Cardiac muscle cell (in vitro differentiated cells and primary cell): ENCODE results near the gene NTSR1. TPM values are rescaled to one million over a fixed set of nuclear protein-coding genes. Genes with fewer than 3 reads are reported as not detected.

Experiments used
- DNase-seq, 2 donors: peaks; one replicate each; pipeline versions ENCODE4 v3.0.0 to v3.0.0-alpha.2; 2010 to 2017; ENCODE audit warnings: low read depth in 1 of 2, low spot score in 1 of 2
- H3K27ac ChIP-seq: fragments of 200-600 bp; sonication (generic); 2 replicates; pipeline ENCODE4 v1.5.1; 2016
- H3K27me3 ChIP-seq: fragments of 200-600 bp; sonication (generic); 2 replicates; pipeline ENCODE4 v1.6.0; 2016; ENCODE audit warnings: control low read depth
- H3K36me3 ChIP-seq: fragments of 200-600 bp; sonication (generic); 2 replicates; pipeline ENCODE4 v1.5.1; 2016; ENCODE audit warnings: control low read depth
- H3K4me1 ChIP-seq: fragments of 200-600 bp; sonication (generic); 2 replicates; pipeline ENCODE4 v1.8.1; 2017; ENCODE audit warnings: low read depth, mild to moderate bottlenecking, mixed run types
- H3K4me3 ChIP-seq: fragments of 200-600 bp; sonication (generic); 2 replicates; pipeline ENCODE4 v1.5.1; 2016; ENCODE audit warnings: mild to moderate bottlenecking
- H3K9me3 ChIP-seq: fragments of 200-600 bp; sonication (generic); 2 replicates; pipeline ENCODE4 v1.5.1; 2017; ENCODE audit warnings: low read depth, mild to moderate bottlenecking, control low read depth
- polyA plus RNA-seq: library from polyadenylated mRNA; unstranded; fragments of >200 nt; fragmentation: Nextera tagmentation; extraction: Ambion mirVana; gene quantifications from 2 replicates; pipeline ENCODE4 v1.2.1, GENCODE V29; 2016
- total RNA-seq: library from RNA; depleted of rRNA; stranded (reverse); fragments of >200 nt; gene quantifications from 2 replicates; pipeline ENCODE4 v1.2.3, GENCODE V29; 2016
- TF ChIP-seq, protein P1 (sequence below): IDR thresholded peaks from 2 replicates; pipeline ENCODE4 v1.5.1; 2012; ENCODE audit warnings: low read depth, mild to moderate bottlenecking, low read length

NTSR1 gene
- total and polyA plus RNA-seq, 2 experiments from 2014 or later: 0.03 TPM; not detected in 1

DNA sequence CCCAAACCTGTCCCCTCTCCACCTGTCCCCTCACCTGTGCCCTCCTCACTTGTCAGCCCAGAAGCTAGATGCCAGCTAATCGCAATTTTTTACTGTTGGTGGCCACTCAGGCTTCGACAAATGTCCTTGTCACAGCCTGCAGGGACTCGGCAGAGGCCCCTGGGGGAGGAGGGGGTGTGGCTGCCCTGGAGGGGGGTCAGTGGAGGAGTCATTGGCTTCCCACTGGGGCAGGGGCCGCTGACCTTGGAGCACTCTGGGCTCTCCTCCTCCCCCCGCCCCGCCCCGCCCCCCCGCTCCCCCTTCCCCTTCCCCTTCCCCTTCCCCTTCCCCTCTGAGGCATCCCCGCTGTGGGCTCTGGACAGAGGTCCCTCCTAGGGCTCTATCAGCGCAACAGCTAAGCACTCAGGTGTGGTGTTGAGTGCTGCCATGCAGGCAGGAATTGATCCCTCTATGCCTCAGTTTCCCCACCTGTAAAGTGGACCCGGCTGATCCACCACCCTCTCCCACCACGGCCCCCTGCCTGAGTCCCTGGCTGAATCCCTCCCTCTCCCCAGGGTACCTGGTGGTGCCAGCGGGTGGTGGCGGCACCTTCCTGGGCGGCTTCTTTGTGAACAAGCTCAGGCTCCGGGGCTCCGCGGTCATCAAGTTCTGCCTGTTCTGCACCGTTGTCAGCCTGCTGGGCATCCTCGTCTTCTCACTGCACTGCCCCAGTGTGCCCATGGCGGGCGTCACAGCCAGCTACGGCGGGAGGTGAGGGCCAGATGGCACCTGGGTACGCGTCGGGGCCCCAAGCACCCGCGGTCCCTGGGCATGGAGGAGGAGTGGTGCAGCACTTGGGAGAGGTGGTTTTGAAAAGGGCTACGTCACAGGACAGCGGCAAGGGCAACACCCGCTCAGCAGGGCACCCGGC lies 42.6 kb upstream of the NTSR1 start:
- DNase-seq: no peak
- Histone ChIP-seq H3K4me1 (no peaks in the 10 kb centered on the region), H3K36me3 (no peaks in the 10 kb centered on the region), H3K4me3 (no peak overlapping the region), H3K27me3 (no peaks in the 10 kb centered on the region), H3K9me3 (no peaks in the 10 kb centered on the region), H3K27ac (no peak overlapping the region)
- TF ChIP-seq, protein P1, sequence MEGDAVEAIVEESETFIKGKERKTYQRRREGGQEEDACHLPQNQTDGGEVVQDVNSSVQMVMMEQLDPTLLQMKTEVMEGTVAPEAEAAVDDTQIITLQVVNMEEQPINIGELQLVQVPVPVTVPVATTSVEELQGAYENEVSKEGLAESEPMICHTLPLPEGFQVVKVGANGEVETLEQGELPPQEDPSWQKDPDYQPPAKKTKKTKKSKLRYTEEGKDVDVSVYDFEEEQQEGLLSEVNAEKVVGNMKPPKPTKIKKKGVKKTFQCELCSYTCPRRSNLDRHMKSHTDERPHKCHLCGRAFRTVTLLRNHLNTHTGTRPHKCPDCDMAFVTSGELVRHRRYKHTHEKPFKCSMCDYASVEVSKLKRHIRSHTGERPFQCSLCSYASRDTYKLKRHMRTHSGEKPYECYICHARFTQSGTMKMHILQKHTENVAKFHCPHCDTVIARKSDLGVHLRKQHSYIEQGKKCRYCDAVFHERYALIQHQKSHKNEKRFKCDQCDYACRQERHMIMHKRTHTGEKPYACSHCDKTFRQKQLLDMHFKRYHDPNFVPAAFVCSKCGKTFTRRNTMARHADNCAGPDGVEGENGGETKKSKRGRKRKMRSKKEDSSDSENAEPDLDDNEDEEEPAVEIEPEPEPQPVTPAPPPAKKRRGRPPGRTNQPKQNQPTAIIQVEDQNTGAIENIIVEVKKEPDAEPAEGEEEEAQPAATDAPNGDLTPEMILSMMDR: no peak

GRCh38 chr20:62666736-62667529 lies 41.7 kb upstream of the NTSR1 start:
- Histone ChIP-seq H3K4me3 (no peak overlapping the region), H3K36me3 (no peaks in the 10 kb centered on the region), H3K4me1 (no peaks in the 10 kb centered on the region), H3K27ac (no peak overlapping the region), H3K27me3 (no peaks in the 10 kb centered on the region), H3K9me3 (no peaks in the 10 kb centered on the region)
- DNase-seq: peak in 1 of 2 donors; percentile 53
- TF ChIP-seq, protein P1: no peak

DNA sequence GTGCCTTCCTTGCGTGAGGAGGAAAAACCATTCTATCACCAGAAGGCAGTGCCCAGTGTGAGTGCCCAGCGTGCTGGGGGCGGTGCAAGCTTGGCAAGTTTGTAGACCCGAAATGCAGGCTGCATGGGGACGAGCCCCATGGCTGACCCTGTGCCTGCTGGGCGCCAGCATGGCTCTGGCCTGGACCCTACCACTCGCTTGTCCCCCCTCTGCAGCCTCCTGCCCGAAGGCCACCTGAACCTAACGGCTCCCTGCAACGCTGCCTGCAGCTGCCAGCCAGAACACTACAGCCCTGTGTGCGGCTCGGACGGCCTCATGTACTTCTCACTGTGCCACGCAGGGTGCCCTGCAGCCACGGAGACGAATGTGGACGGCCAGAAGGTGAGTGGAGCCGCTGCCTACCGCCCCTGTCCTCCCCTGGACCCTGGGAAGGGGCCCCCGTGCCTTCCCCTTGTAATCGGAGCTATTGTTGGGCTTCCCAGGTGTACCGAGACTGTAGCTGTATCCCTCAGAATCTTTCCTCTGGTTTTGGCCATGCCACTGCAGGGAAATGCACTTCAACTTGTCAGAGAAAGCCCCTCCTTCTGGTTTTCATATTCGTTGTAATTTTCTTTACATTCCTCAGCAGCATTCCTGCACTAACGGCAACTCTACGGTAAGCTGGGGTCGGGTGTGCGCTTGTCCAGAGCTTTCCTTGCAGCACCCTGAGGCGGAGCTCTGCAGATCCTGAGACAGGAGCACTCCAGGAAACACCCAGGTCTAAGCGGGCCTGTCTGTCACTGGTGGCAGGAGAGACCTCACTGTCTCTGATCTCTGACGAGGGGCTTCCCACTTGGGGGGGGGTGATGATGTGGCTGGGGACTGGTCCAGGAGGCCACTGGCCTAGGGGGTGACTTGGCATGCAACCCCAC lies 40.9 kb upstream of the NTSR1 start:
- Histone ChIP-seq H3K27ac (no peak overlapping the region), H3K36me3 (no peaks in the 10 kb centered on the region), H3K4me3 (no peak overlapping the region), H3K27me3 (no peaks in the 10 kb centered on the region), H3K4me1 (no peaks in the 10 kb centered on the region), H3K9me3 (no peaks in the 10 kb centered on the region)
- DNase-seq: no peak
- TF ChIP-seq, protein P1: no peak

DNA sequence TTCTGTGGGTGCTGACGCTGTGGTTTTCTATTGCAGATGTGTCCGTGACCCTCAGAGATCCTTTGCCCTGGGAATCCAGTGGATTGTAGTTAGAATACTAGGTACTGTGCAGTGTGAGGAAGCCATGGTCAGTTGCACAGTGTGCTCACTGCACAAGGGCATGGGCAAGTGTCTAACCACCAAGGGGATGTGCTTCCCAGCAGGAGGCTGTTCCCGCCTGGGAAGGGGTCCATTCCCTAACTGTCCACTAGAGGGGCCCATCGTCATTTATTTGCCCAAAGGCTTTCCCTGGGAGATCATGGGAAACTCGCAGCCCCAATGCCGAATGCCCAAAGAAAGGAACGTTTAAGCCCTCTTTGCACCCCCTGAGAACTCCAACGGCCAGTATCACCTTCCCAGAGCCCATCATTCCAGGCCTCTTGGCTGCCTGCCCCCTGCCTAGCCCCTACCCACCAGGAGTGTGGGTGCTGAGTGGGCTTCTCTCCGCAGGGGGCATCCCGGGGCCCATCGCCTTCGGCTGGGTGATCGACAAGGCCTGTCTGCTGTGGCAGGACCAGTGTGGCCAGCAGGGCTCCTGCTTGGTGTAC lies 40.1 kb upstream of the NTSR1 start:
- Histone ChIP-seq H3K9me3 (no peaks in the 10 kb centered on the region), H3K27ac (no peak overlapping the region), H3K27me3 (no peaks in the 10 kb centered on the region), H3K36me3 (no peaks in the 10 kb centered on the region), H3K4me3 (no peak overlapping the region), H3K4me1 (no peaks in the 10 kb centered on the region)
- TF ChIP-seq, protein P1: peak; percentile 91
- peak; percentile 81 to 84 for DNase-seq

- DNase-seq: no peak
- Histone ChIP-seq H3K9me3 (no peaks in the 10 kb centered on the region), H3K27ac (no peak overlapping the region), H3K36me3 (no peaks in the 10 kb centered on the region), H3K27me3 (no peaks in the 10 kb centered on the region), H3K4me3 (no peak overlapping the region), H3K4me1 (no peaks in the 10 kb centered on the region)
- TF ChIP-seq, protein P1: no peak
These were observed 39.4 kb upstream of the NTSR1 start for GRCh38 chr20:62669249-62669648.
